Large intestine (tissue), 3 donors: ENCODE results near the gene SIGLEC8. TPM values are rescaled to one million over a fixed set of nuclear protein-coding genes. Genes with fewer than 3 reads are reported as not detected.
"Not testable (repeated sequence)": the region's sequence is repeated elsewhere in the genome, so short reads cannot be mapped to it uniquely, and the experiment has no call there.

Experiments
- DNase-seq, 2 donors: peaks; one replicate each; pipeline versions ENCODE4 v3.0.0 to v3.0.0-alpha.2; 2013
- H3K27ac ChIP-seq: one replicate; pipeline ENCODE4 v1.5.1; 2013; ENCODE audit warnings: low read length
- H3K27me3 ChIP-seq: 2 replicates; pipeline ENCODE4 v1.6.1; 2013; ENCODE audit warnings: low read length; ENCODE audit not compliant: control insufficient read depth, insufficient read depth
- H3K36me3 ChIP-seq: 2 replicates; pipeline ENCODE4 v1.6.1; 2013; ENCODE audit warnings: low read length; ENCODE audit not compliant: control insufficient read depth, insufficient read depth
- H3K4me1 ChIP-seq: one replicate; pipeline ENCODE4 v1.6.1; 2013; ENCODE audit warnings: low read length; ENCODE audit not compliant: control insufficient read depth, insufficient read depth
- H3K4me3 ChIP-seq: one replicate; pipeline ENCODE4 v1.5.1; 2013; ENCODE audit warnings: low read length
- H3K9me3 ChIP-seq: one replicate; pipeline ENCODE4 v1.6.1; 2013; ENCODE audit warnings: mild to moderate bottlenecking, low read depth, low read length, moderate library complexity; ENCODE audit not compliant: control insufficient read depth
- WGBS: methylation state at CpG from one replicate; pipeline ENCODE4 v1.1.5; 2013; ENCODE audit warnings: low lambda C conversion rate; ENCODE audit not compliant: insufficient coverage; 5-methylcytosine and 5-hydroxymethylcytosine counted together
- polyA plus RNA-seq: library from polyadenylated mRNA; unstranded; fragments of 120-200 nt; gene quantifications from one replicate; pipeline ENCODE4 v1.2.1, GENCODE V29; 2013

SIGLEC8 gene
- polyA plus RNA-seq, 1 donor = 0.54 TPM

DNA sequence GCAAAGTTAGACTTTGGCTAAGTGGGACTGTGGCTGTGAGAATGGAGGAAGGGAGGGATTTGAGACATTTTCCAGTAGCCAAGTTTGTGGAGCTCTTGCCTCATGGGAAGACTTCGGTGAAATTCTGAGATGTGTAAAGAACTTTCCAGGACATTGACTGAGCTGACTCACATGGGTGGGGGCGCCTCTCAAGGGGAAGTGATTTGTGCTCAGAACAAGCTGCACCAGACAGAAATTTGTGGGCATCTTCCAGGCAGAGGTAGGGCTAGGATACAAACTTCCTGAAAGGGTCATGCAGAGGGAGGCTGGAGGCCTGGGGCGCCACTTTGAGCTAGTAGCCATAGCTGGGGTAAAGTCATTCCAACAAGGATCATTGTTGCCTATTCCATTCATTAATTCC is 31.1 kb downstream of the SIGLEC8 start:
- Histone ChIP-seq H3K9me3 (no peaks in the 10 kb centered on the region), H3K4me1 (no peaks in the 10 kb centered on the region), H3K27ac (no peak overlapping the region), H3K27me3 (no peaks in the 10 kb centered on the region), H3K4me3 (no peak overlapping the region), H3K36me3 (no peaks in the 10 kb centered on the region)
- no CpG with 5 or more reads among the region's 3 CpGs for WGBS
- no peak for DNase-seq

DNA sequence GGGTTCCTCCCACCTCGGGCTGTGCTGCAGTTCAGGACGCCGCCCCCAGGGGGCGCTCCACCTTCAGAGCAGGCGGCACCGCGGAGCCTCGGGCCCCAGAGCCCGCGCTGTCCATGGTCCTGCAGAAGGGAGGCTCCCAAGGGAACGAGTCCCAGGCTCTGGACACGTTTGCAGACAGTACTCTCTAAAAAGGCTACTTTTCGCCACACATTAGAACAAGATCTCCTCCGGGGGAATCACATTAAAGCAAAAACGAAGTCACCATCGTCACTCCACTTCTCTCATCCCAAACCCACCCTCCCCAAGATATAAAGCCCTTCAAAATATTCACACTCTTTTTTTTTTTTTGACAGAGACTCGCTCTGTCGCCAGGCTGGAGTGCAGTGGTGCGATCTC is 36.2 kb downstream of the SIGLEC8 start:
- no peak overlapping the region for H3K4me3 ChIP-seq

DNA sequence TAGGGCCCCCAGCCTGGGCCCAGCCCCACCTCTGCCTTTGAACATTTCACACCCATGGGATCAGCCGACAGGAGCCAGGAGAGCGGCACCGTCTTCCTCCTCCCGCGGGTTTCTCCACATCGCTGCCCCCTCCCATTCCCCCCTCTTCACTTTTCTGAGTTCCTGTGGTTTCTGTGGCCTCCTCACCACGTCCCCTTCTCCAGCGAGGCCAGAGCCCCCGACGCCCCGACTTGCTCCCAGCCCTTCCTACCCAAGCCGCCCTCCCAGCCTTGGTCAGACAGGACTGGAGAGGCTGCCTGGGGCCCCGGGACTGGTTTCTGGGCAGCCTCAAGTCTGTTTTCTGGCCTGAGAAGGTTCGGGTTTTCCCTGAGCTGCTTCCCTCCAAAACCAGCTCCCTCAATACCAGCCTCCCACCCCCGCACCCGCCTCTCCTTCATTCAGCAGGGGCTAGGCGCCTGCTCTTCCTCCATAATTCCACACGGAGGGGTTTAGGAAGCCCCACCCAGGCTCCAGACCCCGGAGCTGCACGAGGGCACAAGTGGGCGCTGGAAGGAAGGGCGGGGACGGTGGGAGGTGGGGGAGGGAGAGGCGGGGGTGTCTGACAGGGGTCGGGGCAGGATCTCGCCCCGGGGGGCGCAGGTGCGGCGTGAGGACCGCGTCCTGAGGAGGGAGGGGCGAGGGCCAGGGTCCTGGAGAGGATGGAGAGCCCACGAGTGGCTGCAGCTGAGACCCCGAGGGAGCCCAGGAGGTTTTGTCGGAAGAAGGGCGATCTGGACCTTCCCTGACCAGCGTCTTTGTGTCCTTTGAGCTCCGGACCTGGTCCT is 36.8 kb downstream of the SIGLEC8 start:
- no CpG with 5 or more reads among the region's 39 CpGs for WGBS
- Histone ChIP-seq H3K27me3 (no peaks in the 10 kb centered on the region), H3K4me1 (no peaks in the 10 kb centered on the region), H3K4me3 (no peak overlapping the region), H3K9me3 (no peaks in the 10 kb centered on the region), H3K36me3 (no peaks in the 10 kb centered on the region), H3K27ac (no peak overlapping the region)
- no peak for DNase-seq

More for the DNA sequence above, 36.2 kb downstream of the SIGLEC8 start:
- peak; percentile 55 to 71 for DNase-seq
- Histone ChIP-seq H3K27me3 (no peaks in the 10 kb centered on the region), H3K36me3 (no peaks in the 10 kb centered on the region), H3K4me1 (no peaks in the 10 kb centered on the region), H3K9me3 (no peaks in the 10 kb centered on the region), H3K27ac (no peak overlapping the region)
- no CpG with 5 or more reads among the region's 19 CpGs for WGBS

DNA sequence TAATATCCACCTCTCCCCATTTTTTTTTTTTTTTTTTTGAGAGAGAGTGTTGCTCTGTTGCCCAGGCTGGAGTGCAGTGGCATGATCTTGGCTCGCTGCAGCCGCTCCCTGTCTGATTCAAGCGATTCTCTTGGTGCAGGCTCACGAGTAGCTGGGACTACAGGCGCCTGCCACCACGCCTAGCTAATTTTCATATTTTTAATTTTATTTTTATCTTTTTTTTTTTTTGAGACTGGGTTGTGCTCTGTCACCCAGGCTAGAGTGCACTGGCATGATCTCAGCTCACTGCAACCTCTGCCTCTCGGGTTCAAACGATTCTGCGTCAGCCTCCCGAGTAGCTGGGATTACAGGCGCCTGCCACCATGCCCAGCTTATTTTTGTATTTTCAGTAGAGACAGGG is 37.7 kb downstream of the SIGLEC8 start:
- not testable (repeated sequence) for H3K36me3 ChIP-seq, H3K4me3 ChIP-seq, DNase-seq, H3K9me3 ChIP-seq, H3K27ac ChIP-seq, H3K27me3 ChIP-seq, H3K4me1 ChIP-seq
- WGBS = no CpG with 5 or more reads among the region's 11 CpGs

- Histone ChIP-seq H3K4me1 (no peaks in the 10 kb centered on the region), H3K27ac (no peak overlapping the region), H3K4me3 (no peak overlapping the region), H3K9me3 (no peaks in the 10 kb centered on the region), H3K27me3 (no peaks in the 10 kb centered on the region), H3K36me3 (no peaks in the 10 kb centered on the region)
- DNase-seq = no peak
- no CpG with 5 or more reads among the region's 2 CpGs for WGBS
These were observed 39.5 kb downstream of the SIGLEC8 start for GRCh38 chr19:51418707-51419106.

DNA sequence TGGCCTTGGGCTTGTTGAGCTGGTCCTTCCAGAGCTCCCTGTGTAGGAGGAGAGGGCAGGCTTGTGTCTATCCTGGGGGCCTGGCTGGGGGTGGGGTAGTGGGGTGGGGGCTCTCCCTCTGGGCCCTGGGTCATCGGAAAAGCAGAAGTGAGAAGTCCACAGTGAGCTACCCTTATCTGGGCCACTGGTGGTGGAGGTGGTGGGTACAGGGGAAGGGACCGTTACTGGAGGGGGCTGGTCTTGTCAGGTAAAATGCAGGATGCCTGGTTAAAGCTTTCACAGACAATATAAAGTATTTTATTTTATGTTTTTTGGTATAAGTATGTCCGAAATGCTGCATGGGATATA is 40.5 kb downstream of the SIGLEC8 start:
- no peak for DNase-seq
- H3K4me3 ChIP-seq = no peak overlapping the region
- no peaks in the 10 kb centered on the region for H3K4me1 ChIP-seq
- WGBS = 100% methylated on average over 1 of the region's 3 CpGs
- H3K27ac ChIP-seq = no peak overlapping the region
- no peaks in the 10 kb centered on the region for H3K36me3 ChIP-seq
- no peaks in the 10 kb centered on the region for H3K27me3 ChIP-seq
- H3K9me3 ChIP-seq = no peaks in the 10 kb centered on the region

GRCh38 chr19:51417107-51417809 is 41.0 kb downstream of the SIGLEC8 start, which contains the start of gene SIGLEC10:
TSS of gene SIGLEC10 (minus strand) at chr19:51417642. CDS start at chr19:51417581, 61 bp downstream.
- Histone ChIP-seq H3K9me3 (no peaks in the 10 kb centered on the region), H3K36me3 (no peaks in the 10 kb centered on the region), H3K4me3 (no peak within 1 kb of the TSS), H3K27ac (no peak within 1 kb of the TSS), H3K27me3 (no peaks in the 10 kb centered on the region), H3K4me1 (no peaks in the 10 kb centered on the region)
- WGBS = no CpG with 5 or more reads among the region's 21 CpGs
- no peak for DNase-seq

- no CpG with 5 or more reads among the region's 15 CpGs for WGBS
- H3K27ac ChIP-seq, H3K9me3 ChIP-seq, H3K36me3 ChIP-seq, H3K27me3 ChIP-seq, DNase-seq, H3K4me3 ChIP-seq, H3K4me1 ChIP-seq: not testable (repeated sequence)
These were observed 41.8 kb downstream of the SIGLEC8 start for GRCh38 chr19:51416422-51416821.

GRCh38 chr19:51415187-51415586 is 43.1 kb downstream of the SIGLEC8 start:
- Histone ChIP-seq H3K27ac (no peak overlapping the region), H3K9me3 (no peaks in the 10 kb centered on the region), H3K4me3 (no peak overlapping the region), H3K27me3 (no peaks in the 10 kb centered on the region), H3K36me3 (no peaks in the 10 kb centered on the region), H3K4me1 (no peaks in the 10 kb centered on the region)
- WGBS = no CpG with 5 or more reads among the region's 12 CpGs
- DNase-seq = no peak

GRCh38 chr19:51410950-51411748 is 47.1 kb downstream of the SIGLEC8 start:
- no peaks in the 10 kb centered on the region for H3K4me1 ChIP-seq
- DNase-seq = no peak
- H3K36me3 ChIP-seq = no peaks in the 10 kb centered on the region
- H3K4me3 ChIP-seq = no peak overlapping the region
- H3K9me3 ChIP-seq = no peaks in the 10 kb centered on the region
- no peaks in the 10 kb centered on the region for H3K27me3 ChIP-seq
- no CpG with 5 or more reads among the region's 15 CpGs for WGBS
- no peak overlapping the region for H3K27ac ChIP-seq
